Measurements from ENCODE around the gene SNX22. TPM values are rescaled to one million over a fixed set of nuclear protein-coding genes. Genes with fewer than 3 reads are reported as not detected.

The SNX22 gene
- total RNA-seq, 1 donor from 2014 or later: 0.99 TPM

DNA sequence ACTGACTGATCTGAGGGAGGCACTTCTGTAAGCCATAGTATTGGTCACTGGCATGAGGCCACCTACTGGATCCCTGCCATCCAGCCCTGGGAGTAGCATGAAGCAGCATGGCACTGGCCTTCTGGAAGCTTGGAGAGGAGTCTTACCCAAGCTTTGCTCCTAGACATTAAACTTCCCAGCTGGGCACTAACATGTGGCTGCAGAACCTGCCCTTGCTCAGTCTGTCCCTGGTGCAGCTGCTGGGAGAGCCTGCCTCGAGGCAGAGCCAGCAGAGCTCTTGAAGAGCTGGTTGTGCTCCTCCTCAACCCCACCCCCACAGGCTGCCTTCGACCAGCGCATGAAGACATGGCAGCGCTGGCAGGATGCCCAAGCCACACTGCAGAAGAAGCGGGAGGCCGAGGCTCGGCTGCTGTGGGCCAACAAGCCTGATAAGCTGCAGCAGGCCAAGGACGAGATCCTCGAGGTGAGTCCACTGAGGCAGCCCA, 17.1 kb upstream of the SNX22 start:
- no peak for DNase-seq

GRCh38 chr15:64136347-64136746, 15.2 kb upstream of the SNX22 start:
- DNase-seq: no peak

DNA sequence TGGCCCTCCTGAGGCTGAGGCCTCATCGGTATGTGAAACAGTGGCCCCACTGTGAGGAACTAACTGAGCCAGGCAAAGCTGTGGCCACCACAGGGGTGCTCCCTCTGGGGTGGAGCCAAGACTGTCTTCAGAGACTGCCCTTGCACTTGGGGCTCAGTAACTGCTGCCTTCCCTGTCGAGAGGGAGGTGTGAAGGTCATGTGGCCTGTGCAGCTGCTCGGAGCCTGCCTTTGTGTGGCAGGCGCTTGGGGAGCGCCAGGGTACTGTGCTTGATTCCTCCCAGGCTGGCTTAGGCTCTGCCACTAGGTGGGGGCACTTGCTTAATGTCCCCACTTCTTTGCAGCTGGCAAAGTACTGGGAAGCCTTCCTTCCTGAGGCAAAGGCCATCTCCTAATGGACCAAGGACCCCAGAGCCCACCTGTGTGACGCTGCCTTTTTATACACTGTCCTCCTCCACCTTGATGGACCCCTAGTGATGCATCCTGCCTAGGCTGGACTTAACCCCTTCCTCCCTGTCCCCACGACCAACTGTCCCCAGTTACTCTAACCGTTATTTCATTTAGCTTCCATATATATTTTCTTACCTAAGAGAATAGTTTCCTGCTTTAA, 14.2 kb upstream of the SNX22 start:
- DNase-seq: no peak

GRCh38 chr15:64138331-64138941, 13.1 kb upstream of the SNX22 start:
- DNase-seq: no peak

GRCh38 chr15:64141798-64142512, 9.6 kb upstream of the SNX22 start:
- no peak for DNase-seq

- no peak for DNase-seq
Observed at GRCh38 chr15:64143276-64143675, 8.3 kb upstream of the SNX22 start.

DNA sequence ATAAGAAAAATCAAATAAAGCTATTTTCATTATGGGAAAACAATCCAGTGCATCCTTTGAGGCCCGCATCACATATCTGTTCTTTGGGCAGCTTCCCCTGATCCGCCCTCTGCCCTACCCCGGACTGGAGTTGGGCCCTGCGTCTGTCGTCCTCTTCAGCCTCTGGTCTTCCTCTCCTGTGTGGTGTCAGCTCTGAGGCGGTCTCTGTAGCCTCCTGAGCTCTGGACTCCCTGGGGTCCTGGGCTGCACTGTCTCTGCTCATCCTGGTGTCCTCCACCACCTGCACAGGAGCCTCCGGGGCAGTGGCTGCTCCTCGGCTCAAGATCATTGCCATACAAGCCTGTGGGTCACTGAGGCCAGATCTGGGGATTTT, 7.4 kb upstream of the SNX22 start:
- DNase-seq: no peak

GRCh38 chr15:64144565-64145281, 6.8 kb upstream of the SNX22 start:
- no peak for DNase-seq

DNA sequence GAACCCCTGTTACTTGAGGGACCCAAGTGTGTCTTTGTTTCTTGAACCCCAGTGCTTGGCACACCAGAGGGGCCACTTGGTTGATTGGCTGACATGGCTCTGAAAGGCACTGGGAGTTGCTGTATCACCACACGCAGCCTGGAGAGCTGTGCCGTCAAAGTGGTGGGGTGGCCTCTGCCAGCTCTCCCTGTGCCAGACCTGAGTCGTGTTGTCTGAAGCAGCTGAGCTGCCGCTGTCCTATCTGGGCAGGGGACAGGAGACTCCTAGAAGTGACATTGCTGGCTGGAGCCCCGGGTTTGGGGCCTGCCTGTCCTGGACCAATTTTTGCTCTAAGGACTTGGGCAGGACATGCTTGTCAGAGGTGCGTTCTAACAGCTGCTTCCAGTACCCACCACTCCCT, 5.5 kb upstream of the SNX22 start:
- DNase-seq: no peak

GRCh38 chr15:64146520-64146884, 5.0 kb upstream of the SNX22 start:
- DNase-seq: peak; percentile 17

DNA sequence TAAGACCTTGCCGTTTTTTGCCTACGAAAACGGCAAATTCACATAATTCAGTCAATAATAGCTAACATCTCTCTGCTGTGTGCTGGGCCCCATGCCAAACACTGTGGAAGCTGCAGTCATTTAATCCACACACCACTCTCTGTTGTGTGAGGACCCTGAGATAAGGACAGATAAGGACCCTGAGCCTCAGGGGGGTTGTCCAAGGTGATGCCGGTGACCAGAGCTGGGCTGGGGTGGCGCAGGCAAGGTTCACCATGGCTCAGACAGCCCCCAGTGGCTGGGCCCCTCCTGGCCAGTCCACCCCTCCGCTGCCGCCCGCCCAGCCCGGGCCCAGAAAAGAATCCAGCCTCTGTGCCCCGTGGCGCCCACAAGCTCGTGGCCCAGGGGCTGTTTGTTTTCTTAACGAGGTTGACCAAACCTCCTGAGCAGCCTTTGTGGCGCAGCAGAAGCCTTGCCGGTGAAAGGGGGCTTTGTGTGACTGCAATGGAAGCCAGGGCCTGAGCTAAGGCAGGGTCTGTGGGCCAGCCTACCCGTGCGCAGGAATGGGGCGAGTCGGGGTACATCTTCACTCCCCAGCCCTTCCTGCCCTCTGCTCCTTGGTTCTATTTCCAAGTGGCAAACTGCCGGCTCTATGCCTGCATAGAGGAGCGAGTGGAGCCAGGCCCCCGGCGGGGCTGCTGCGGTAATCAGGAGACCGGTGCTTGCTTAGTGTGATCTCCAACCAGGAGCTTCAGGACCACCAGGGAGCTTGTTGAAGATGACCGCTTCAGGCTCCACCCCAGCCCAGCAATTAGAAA, 4.4 kb upstream of the SNX22 start:
- no peak for DNase-seq

DNA sequence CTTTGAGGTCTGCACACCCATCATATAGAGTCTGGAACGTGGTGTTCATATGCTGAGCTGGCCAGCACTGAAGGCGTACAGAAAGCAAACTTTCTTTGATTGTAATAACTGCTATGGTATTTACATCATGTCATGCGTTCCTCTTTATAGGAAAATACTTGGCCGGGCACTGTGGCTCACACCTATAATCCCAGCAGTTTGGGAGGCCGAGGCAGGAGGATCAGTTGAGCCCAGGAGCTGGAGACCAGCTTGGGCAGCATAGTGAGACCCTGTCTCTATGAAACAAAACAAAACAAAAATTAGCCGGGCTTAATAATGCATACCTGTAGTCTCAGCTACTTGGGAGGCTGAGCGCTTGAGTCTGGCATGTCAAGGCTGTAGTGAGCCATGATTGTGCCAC, 3.4 kb upstream of the SNX22 start:
- no peak for DNase-seq

- no peak for DNase-seq
Observed at GRCh38 chr15:64148581-64148980, 3.0 kb upstream of the SNX22 start.

DNA sequence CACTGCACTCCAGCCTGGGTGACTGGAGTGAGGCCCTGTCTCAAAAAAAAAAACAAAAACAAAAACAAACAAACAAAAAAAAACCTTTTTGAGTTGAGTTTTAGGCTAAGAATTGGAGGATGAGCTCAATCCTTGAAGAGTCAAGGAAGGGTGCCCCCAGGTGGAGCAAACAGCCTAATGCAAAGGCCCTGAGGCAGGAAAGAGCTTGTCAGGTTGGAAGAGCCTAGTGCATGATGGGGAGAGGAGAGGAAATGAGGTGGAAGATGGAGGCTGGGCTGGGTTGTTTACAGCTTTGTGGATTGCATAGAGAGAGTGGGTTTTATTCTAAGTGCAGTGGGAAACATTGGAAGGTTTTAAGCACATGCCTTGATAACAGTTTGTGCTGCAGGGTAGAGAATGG, 2.1 kb upstream of the SNX22 start:
- DNase-seq: no peak

GRCh38 chr15:64149893-64150578, 1.5 kb upstream of the SNX22 start:
- DNase-seq: no peak

DNA sequence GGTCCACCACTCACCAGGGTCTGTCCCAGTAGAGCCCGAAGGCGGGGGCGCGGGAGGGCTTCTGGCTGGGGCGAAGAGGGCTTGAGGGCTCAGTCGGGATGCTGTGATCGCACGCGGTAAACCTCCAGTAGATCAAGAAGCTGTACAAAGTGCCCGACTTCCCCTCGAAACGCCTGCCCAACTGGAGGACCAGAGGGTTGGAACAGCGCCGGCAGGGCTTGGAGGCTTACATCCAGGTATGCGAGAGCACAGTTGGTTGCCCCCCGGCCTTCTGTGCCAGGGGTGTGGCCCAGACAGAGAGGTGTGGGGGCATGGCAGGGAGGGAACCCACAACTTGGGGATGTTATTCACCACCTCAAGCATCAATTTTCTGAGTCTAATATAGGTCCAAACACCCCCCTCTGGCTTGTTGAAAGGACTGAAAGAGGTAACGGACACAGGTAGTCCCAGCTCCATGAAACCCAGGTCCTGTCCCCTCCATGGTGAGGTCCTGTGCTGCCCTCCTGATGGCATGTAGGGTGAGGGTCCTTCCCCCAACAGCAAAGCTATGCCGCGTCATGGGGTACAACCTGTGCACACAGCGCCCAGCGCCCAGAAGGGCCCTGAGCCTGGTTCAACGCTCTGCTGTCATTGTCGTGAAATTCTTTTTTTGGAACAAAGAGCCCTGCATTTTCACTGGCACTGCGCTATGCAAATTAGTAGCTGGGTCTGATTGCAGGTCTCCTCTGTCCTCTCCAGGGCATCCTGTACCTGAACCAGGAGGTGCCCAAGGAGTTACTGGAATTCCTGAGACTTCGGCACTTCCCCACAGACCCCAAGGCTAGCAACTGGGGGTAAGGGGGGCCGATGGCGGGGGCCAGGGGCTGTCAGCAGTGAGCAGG, 1.2 kb downstream of the SNX22 start:
- DNase-seq: no peak

DNA sequence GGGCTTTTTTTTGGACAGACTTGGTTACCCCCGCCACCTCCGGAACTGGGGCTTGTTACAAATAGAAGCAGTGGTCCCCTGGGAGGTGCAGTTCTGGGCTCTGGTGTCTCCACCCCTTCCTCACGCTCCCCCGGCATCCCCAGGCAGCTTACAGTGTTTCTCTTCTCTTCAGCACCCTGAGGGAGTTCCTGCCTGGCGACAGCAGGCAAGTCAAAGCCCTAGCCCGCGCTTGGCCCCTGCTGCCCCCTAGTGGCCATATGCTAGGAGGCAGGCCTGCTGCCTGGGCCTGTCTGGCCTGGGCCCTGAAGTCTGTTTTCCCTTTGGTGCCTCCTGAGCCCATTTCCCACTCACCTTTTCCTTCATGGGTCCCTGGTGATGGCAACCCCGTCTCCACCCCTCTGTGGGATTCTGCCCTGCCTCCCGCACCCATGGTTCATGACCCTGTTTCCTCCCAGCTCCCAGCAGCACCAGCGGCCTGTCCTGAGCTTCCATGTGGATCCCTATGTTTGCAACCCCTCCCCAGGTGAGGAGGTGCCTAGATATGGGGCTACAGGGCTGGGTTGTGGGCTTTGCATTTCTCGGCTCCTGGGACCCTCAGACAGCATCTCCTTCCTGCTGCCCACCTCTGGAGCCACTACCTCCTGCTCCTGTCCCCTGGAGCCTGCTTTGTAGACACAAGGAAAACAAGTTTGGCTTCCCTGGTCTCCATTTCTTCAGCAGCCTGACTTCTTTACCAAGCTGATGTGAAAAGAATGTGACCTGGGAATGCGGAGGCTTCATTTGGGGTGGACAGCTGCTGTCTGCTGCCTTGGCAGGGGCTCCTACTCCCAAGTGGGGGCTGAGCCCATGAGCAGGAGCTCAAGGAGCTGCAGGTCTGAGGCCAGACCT, 2.2 kb downstream of the SNX22 start:
- peak; percentile 79 for DNase-seq

DNA sequence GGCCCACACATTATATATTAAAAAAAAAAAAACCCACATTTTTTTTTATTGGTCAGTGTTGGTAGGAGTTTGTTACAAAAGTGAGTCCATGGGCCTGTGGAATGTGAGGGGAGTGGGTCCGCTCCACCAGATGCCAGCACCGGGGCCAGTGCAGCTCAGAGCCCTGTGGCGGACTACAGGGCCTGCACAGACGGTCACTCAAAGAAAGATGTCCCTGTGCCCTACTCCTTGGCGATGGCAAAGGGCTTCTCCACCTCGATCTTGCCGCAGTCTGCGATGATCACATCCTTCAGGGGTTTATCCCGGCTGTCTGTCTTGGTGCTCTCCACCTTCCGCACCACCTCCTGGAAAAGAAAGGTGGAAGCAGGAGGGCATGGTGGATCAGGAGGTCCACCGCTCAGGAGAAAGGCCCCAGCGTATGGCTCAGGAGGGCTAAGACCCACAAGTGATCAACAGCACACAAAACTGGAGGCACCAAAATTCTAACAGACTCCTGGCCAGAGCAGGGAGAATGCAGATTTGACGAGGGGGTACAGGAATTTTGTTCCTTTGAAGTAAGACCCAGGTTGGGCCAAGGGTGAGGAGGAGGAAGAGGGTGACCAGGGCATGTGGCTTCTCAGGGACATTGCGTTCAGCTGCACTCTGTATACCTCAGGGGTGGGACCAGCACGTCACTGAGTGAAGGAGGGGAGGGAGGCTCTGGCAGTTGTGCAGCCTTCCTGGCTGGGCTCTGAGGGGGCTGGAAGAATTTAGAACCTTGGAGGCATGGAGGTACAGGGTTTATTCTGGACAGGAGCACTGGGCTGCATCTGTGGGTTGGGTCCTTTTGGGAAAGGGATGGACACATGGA, 4.5 kb downstream of the SNX22 start:
- DNase-seq: no peak

Measured in skin of body (tissue), 2 donors.